HEK293T (cell line): ENCODE data around the gene THSD4.
A peak's percentile ranks its signal among the peaks of the same experiment; 100 is the strongest.

Source experiments
- CTCF ChIA-PET: fragments of 350-600 bp; formaldehyde crosslinking; extraction: SDS; loops from one replicate; lab custom pipeline; 2021; ENCODE audit warnings: antibody characterized with exemption, inconsistent platforms; lab: Yijun Ruan, JAX
- POLR2A ChIA-PET: fragments of 350-600 bp; formaldehyde crosslinking; extraction: SDS; loops from one replicate; lab custom pipeline; 2020; ENCODE audit warnings: antibody characterized with exemption, inconsistent platforms; lab: Yijun Ruan, JAX
- DNase-seq: peaks from one replicate; pipeline ENCODE4 v3.0.0; 2012; ENCODE audit warnings: mixed read lengths; ENCODE audit errors: extremely low spot score
- ARNT ChIP-seq: fragments of 450-650 bp; IDR thresholded peaks from 2 replicates; pipeline ENCODE4 v1.6.1; 2017; ENCODE audit warnings: mild to moderate bottlenecking
- BHLHE40 ChIP-seq: fragments of 450-650 bp; IDR thresholded peaks from 2 replicates; pipeline ENCODE4 v1.6.1; 2016; ENCODE audit warnings: mild to moderate bottlenecking, moderate library complexity, borderline replicate concordance
- CTBP1 ChIP-seq: fragments of 450-650 bp; IDR thresholded peaks from 2 replicates; pipeline ENCODE4 v1.6.1; 2016; ENCODE audit warnings: borderline replicate concordance
- ELF4 ChIP-seq: fragments of 450-650 bp; IDR thresholded peaks from 2 replicates; pipeline ENCODE4 v1.6.1; 2017; ENCODE audit warnings: antibody characterized with exemption
- FOXA1 ChIP-seq: fragments of 450-650 bp; IDR thresholded peaks from 2 replicates; pipeline ENCODE4 v1.6.1; 2016; ENCODE audit warnings: mild to moderate bottlenecking
- FOXK2 ChIP-seq: fragments of 450-650 bp; IDR thresholded peaks from 2 replicates; pipeline ENCODE4 v1.6.1; 2016; ENCODE audit warnings: mild to moderate bottlenecking
- FOXM1 ChIP-seq: fragments of 450-650 bp; IDR thresholded peaks from 2 replicates; pipeline ENCODE4 v1.6.1; 2017; ENCODE audit warnings: mild to moderate bottlenecking, borderline replicate concordance
- HDGF ChIP-seq: fragments of 450-650 bp; IDR thresholded peaks from 2 replicates; pipeline ENCODE4 v1.6.1; 2017; ENCODE audit warnings: antibody characterized with exemption, borderline replicate concordance
- L3MBTL2 ChIP-seq: fragments of 450-650 bp; conservative IDR thresholded peaks from 2 replicates; pipeline ENCODE4 v1.6.1; 2016; ENCODE audit warnings: mild to moderate bottlenecking
- LEF1 ChIP-seq: fragments of 450-650 bp; IDR thresholded peaks from 2 replicates; pipeline ENCODE4 v1.6.1; 2017; ENCODE audit warnings: mild to moderate bottlenecking, borderline replicate concordance
- NFRKB ChIP-seq: fragments of 450-650 bp; IDR thresholded peaks from 2 replicates; pipeline ENCODE4 v1.6.1; 2016; ENCODE audit warnings: mild to moderate bottlenecking, moderate library complexity
- PKNOX1 ChIP-seq: fragments of 450-650 bp; IDR thresholded peaks from 2 replicates; pipeline ENCODE4 v1.6.1; 2016
- SP1 ChIP-seq: fragments of 450-650 bp; IDR thresholded peaks from 2 replicates; pipeline ENCODE4 v1.6.1; 2017
- SUZ12 ChIP-seq: fragments of 450-650 bp; IDR thresholded peaks from 2 replicates; pipeline ENCODE4 v1.6.1; 2016; ENCODE audit warnings: mild to moderate bottlenecking
- TARDBP ChIP-seq: fragments of 450-650 bp; IDR thresholded peaks from 2 replicates; pipeline ENCODE4 v1.6.1; 2016
- ZNF384 ChIP-seq: fragments of 450-650 bp; IDR thresholded peaks from 2 replicates; pipeline ENCODE4 v1.6.1; 2016

THSD4 gene

GRCh38 chr15:71802770-71803169 is 687.5 kb downstream of the THSD4 start:
- CTCF ChIA-PET: interaction anchor here (0.6 to 2.5 kb wide), 3 partner anchors 18 to 739 kb away, joined by 3 to 20 read pairs (median 3); no protein-coding TSS in a partner anchor
- TF ChIP-seq ARNT (no peak), NFRKB (no peak), ZNF384 (no peak), L3MBTL2 (no peak), TARDBP (no peak)
- DNase-seq: no peak
- POLR2A ChIA-PET: no interaction called here

- TF ChIP-seq CTBP1 (no peak), ELF4 (no peak), TARDBP (no peak)
- DNase-seq: no peak
- POLR2A ChIA-PET: no interaction called here
- CTCF ChIA-PET: interaction anchor here (0.9 to 2.2 kb wide), 5 partner anchors 51 to 352 kb away, joined by 3 to 8 read pairs (median 6); no protein-coding TSS in a partner anchor
Measured at GRCh38 chr15:71804226-71804625, 689.0 kb downstream of the THSD4 start.

- DNase-seq: no peak
- ChIA-PET CTCF (interaction anchor here (0.9 to 2.2 kb wide), 5 partner anchors 52 to 351 kb away, joined by 3 to 8 read pairs (median 6); no protein-coding TSS in a partner anchor), POLR2A (no interaction called here)
- TF ChIP-seq CTBP1 (no peak), ELF4 (no peak), BHLHE40 (no peak), PKNOX1 (0 out of 2 replicates have a peak, but pooled peaks have one; percentile 12)
Measured at GRCh38 chr15:71804695-71805470, 689.6 kb downstream of the THSD4 start.

- TF ChIP-seq NFRKB (no peak), SP1 (no peak), ARNT (no peak), ELF4 (no peak), ZNF384 (no peak), FOXK2 (no peak), CTBP1 (no peak), FOXM1 (no peak), FOXA1 (no peak)
- POLR2A ChIA-PET: no interaction called here
- DNase-seq: no peak
- CTCF ChIA-PET: interaction anchor here (0.7 to 1.5 kb wide), 2 partner anchors 25 to 63 kb away, joined by 4 read pairs; no protein-coding TSS in a partner anchor
Measured at GRCh38 chr15:71806452-71806931, 691.2 kb downstream of the THSD4 start.

GRCh38 chr15:71807125-71807629 is 691.9 kb downstream of the THSD4 start:
- TF ChIP-seq L3MBTL2 (no peak), FOXM1 (no peak), ARNT (no peak), FOXK2 (no peak), SP1 (no peak), SUZ12 (no peak), ELF4 (no peak), ZNF384 (no peak), CTBP1 (no peak), BHLHE40 (no peak), NFRKB (no peak), TARDBP (no peak), FOXA1 (no peak)
- no peak for DNase-seq
- CTCF ChIA-PET: interaction anchor here (0.7 to 1.5 kb wide), 2 partner anchors 26 to 64 kb away, joined by 4 read pairs; no protein-coding TSS in a partner anchor
- POLR2A ChIA-PET: no interaction called here

- no peak for DNase-seq
- ChIA-PET CTCF (no interaction called here), POLR2A (no interaction called here)
- TF ChIP-seq HDGF: no peak
- TF ChIP-seq PKNOX1: no peak
- no peak for TF ChIP-seq ARNT
- TF ChIP-seq FOXA1: no peak
- no peak for TF ChIP-seq CTBP1
- TF ChIP-seq SUZ12: no peak
- no peak for TF ChIP-seq FOXM1
- TF ChIP-seq ZNF384: no peak
- TF ChIP-seq TARDBP: no peak
- no peak for TF ChIP-seq ELF4
- no peak for TF ChIP-seq BHLHE40
Measured at GRCh38 chr15:71807691-71808091, 692.4 kb downstream of the THSD4 start.

GRCh38 chr15:71808311-71809020 is 693.2 kb downstream of the THSD4 start:
- DNase-seq: no peak
- CTCF ChIA-PET: interaction anchor here (0.6 kb wide), 1 partner anchor 628 kb away, joined by 3 read pairs; no protein-coding TSS in a partner anchor
- POLR2A ChIA-PET: no interaction called here
- TF ChIP-seq BHLHE40 (no peak), ELF4 (no peak), LEF1 (no peak), TARDBP (no peak), FOXK2 (no peak), L3MBTL2 (no peak), SUZ12 (no peak), CTBP1 (no peak), FOXA1 (no peak)
